Psoas muscle (tissue), 8 donors: ENCODE data around the gene UBE4A. TPM values are rescaled to one million over a fixed set of nuclear protein-coding genes. Genes with fewer than 3 reads are reported as not detected.

Experiments
- ATAC-seq, 4 donors: fragments of 200-7000 bp; cut with Tn5 transposase; one replicate each; pipeline ENCODE4 v1.9.1; 2020; ENCODE audit warnings: moderate library complexity in 3 of 4, mild to moderate bottlenecking in 2 of 4
- DNase-seq, 2 donors: peaks; one replicate each; pipeline ENCODE4 v3.0.0-alpha.2; 2020
- H3K27ac ChIP-seq: fragments of 200-600 bp; one replicate; pipeline ENCODE4 v1.8.0; 2022
- H3K27me3 ChIP-seq, 3 donors: fragments of 200-600 bp in 1 of 3; one replicate each; pipeline versions ENCODE4 v1.6.1 to v1.8.0; 2013 to 2022; ENCODE audit warnings: low read length in 2 of 3, mild to moderate bottlenecking in 2 of 3, moderate library complexity in 1 of 3; ENCODE audit not compliant: insufficient read depth in 3 of 3
- H3K36me3 ChIP-seq, 2 donors: fragments of 200-600 bp in 1 of 2; one replicate each; pipeline versions ENCODE4 v1.6.1 to v1.8.0; 2013 to 2022; ENCODE audit warnings: low read depth in 1 of 2, mild to moderate bottlenecking in 1 of 2, moderate library complexity in 1 of 2; ENCODE audit not compliant: insufficient read depth in 1 of 2
- H3K4me1 ChIP-seq: fragments of 200-600 bp; one replicate; pipeline ENCODE4 v1.8.0; 2022
- H3K4me3 ChIP-seq: fragments of 200-600 bp; one replicate; pipeline ENCODE4 v1.8.0; 2022; ENCODE audit warnings: mild to moderate bottlenecking
- H3K9me3 ChIP-seq: fragments of 200-600 bp; one replicate; pipeline ENCODE4 v1.8.0; 2022
- WGBS, 3 donors: extraction: QIAGEN DNeasy Blood & Tissue Kit; methylation state at CpG; one replicate each; pipeline versions ENCODE4 v1.1.6 to v1.1.7; 2013; 5-methylcytosine and 5-hydroxymethylcytosine counted together
- intact Hi-C, 2 donors: fragments of 100-400 bp; cut with DNase I; formaldehyde crosslinking; loops; one replicate each; pipeline versions ENCODE4 v1.11.0 to v1.14.2; 2022
- polyA plus RNA-seq, 3 donors: library from polyadenylated mRNA; stranded (reverse); fragments of 200-250 nt; gene quantifications; one replicate each; pipeline ENCODE4 v1.2.3, GENCODE V29; 2013
- total RNA-seq, 4 donors: library from RNA; stranded (reverse); fragmentation: NEBNext Ultra II Directional in 2 of 4; extraction: Animal tissue kit (Norgen Biotek cat#: 25700) in 2 of 4; gene quantifications; one replicate each; pipeline versions ENCODE4 v1.2.1 to v1.2.4, GENCODE V29; 2021 to 2023
- TF ChIP-seq, protein P1 (sequence below): fragments of 200-600 bp; IDR thresholded peaks from one replicate; pipeline ENCODE4 v1.8.0; 2022; ENCODE audit warnings: antibody characterized with exemption
- donor health status: healthy with polysubstance abuse.
- donor health status: DM: no; HTN: no; CAD: no; lungs with moderate emphysema.
- donor health status: Bipolar disorder and iron deficiency.
- donor health status: healthy.
- donor health status: DM: yes; HTN: yes; CAD: no.
- donor health status: DM: no; HTN: no; CAD: no.
- donor health status: DM: no; HTN: no; CAD: no.
- donor health status: DM: yes; HTN: yes; CAD: no.

Gene UBE4A
- total and polyA plus RNA-seq, 7 donors: 15.0 to 42.3 (median 31.0) TPM

DNA sequence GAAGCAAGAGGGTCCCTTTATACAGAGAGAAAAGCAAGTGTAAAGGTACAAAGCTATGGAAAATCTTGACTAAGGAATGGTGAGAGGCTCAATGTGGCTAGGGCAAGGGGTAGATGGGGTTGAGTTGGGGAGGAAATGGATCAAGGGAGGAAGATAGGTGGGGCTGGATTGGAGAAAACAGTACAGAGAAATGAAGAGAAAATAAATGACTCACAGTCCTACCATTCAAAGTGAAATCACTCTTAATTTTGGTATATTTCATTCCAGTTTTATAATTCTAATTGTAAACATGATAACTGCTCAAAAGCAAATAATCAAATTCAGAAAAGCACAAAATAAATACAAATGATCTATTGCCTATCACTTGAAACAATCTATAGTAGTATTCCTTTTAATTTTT lies 16.6 kb downstream of the UBE4A start:
- ATAC-seq (no peak), DNase-seq (no peak)
- Histone ChIP-seq H3K27ac (no peak overlapping the region), H3K36me3 (peaks cover 19 to 96% of the 10 kb centered on the region in 2 donors), H3K4me3 (no peak overlapping the region), H3K9me3 (no peaks in the 10 kb centered on the region), H3K27me3 (no peaks in the 10 kb centered on the region), H3K4me1 (peaks cover 9% of the 10 kb centered on the region)
- TF ChIP-seq, protein P1, sequence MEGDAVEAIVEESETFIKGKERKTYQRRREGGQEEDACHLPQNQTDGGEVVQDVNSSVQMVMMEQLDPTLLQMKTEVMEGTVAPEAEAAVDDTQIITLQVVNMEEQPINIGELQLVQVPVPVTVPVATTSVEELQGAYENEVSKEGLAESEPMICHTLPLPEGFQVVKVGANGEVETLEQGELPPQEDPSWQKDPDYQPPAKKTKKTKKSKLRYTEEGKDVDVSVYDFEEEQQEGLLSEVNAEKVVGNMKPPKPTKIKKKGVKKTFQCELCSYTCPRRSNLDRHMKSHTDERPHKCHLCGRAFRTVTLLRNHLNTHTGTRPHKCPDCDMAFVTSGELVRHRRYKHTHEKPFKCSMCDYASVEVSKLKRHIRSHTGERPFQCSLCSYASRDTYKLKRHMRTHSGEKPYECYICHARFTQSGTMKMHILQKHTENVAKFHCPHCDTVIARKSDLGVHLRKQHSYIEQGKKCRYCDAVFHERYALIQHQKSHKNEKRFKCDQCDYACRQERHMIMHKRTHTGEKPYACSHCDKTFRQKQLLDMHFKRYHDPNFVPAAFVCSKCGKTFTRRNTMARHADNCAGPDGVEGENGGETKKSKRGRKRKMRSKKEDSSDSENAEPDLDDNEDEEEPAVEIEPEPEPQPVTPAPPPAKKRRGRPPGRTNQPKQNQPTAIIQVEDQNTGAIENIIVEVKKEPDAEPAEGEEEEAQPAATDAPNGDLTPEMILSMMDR: no peak
- intact Hi-C loops: no loop called here

GRCh38 chr11:118379497-118379896 lies 20.1 kb downstream of the UBE4A start:
- ATAC-seq: peak in 1 of 4 donors; percentile 59

GRCh38 chr11:118380571-118380970 lies 21.2 kb downstream of the UBE4A start:
- Histone ChIP-seq H3K4me1 (peaks cover 9% of the 10 kb centered on the region), H3K9me3 (no peaks in the 10 kb centered on the region), H3K4me3 (no peak overlapping the region), H3K36me3 (peaks cover 19 to 95% of the 10 kb centered on the region in 2 donors), H3K27ac (peak overlapping the region; percentile 84), H3K27me3 (no peaks in the 10 kb centered on the region)
- no peak for DNase-seq
- intact Hi-C loops: no loop called here
- peak; percentile 96 to 98 (median 97) for ATAC-seq
- TF ChIP-seq, protein P1: no peak

More at GRCh38 chr11:118379497-118379896, 20.1 kb downstream of the UBE4A start:
- Histone ChIP-seq H3K36me3 (peaks cover 19 to 95% of the 10 kb centered on the region in 2 donors), H3K27ac (peak overlapping the region; percentile 84), H3K9me3 (no peaks in the 10 kb centered on the region), H3K4me3 (no peak overlapping the region), H3K4me1 (peaks cover 9% of the 10 kb centered on the region), H3K27me3 (no peaks in the 10 kb centered on the region)
- WGBS, 3 donors: 58 to 81% (median 66%) methylated on average over 4 of the region's 4 CpGs
- TF ChIP-seq, protein P1: no peak
- intact Hi-C loops: no loop called here
- DNase-seq: no peak

GRCh38 chr11:118382954-118383353 lies 23.6 kb downstream of the UBE4A start:
- H3K9me3 ChIP-seq: no peaks in the 10 kb centered on the region
- TF ChIP-seq, protein P1: no peak
- H3K27ac ChIP-seq: no peak overlapping the region
- ATAC-seq (no peak), DNase-seq (no peak)
- H3K27me3 ChIP-seq: no peaks in the 10 kb centered on the region
- intact Hi-C loops: no loop called here
- H3K4me1 ChIP-seq: peaks cover 9% of the 10 kb centered on the region
- WGBS, 3 donors: 92 to 99% (median 95%) methylated on average over 3 of the region's 3 CpGs
- H3K36me3 ChIP-seq: peaks cover 29 to 95% of the 10 kb centered on the region in 2 donors
- H3K4me3 ChIP-seq: no peak overlapping the region

DNA sequence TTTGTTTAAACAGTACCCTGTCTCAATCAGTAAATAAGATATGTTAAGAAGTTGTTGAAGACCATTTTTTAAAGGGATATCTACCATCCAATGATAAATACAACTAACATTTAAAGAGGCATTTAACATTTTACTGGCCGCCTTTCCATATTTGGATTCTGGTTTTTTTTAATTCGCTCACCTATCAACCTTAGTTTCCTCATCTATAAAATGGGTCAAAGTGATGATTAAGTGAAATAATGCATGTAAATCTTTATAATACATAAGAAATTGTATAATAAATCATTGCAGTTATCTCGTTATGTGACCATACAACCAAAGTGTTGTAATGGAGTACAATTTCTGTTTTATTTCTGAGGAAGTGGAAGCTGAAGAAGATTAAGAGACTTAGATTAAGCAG lies 24.3 kb downstream of the UBE4A start:
- Histone ChIP-seq H3K27ac (no peak overlapping the region), H3K9me3 (no peaks in the 10 kb centered on the region), H3K27me3 (no peaks in the 10 kb centered on the region), H3K4me3 (no peak overlapping the region), H3K36me3 (peaks cover 29 to 95% of the 10 kb centered on the region in 2 donors), H3K4me1 (peaks cover 9% of the 10 kb centered on the region)
- intact Hi-C loops: no loop called here
- 95 to 97% (median 95%) methylated on average over 3 of the region's 3 CpGs for WGBS, 3 donors
- TF ChIP-seq, protein P1: no peak
- DNase-seq: no peak
- no peak for ATAC-seq
